Stimulated activated CD8-positive, alpha-beta memory T cell treated with anti-CD3 and anti-CD28 coated beads, Interleukin-15, amount 100 ng/mL, for 24 hours (primary cell): ENCODE results near the gene B3GNT3.

Source experiments
- DNase-seq: peaks from one replicate; pipeline ENCODE4 v3.0.0-alpha.2; 2020; ENCODE audit warnings: low read depth

B3GNT3 gene

GRCh38 chr19:17834350-17835181 is 39.6 kb downstream of the B3GNT3 start:
- no peak for DNase-seq

- no peak for DNase-seq
Measured at GRCh38 chr19:17835182-17836006, 40.5 kb downstream of the B3GNT3 start.

- DNase-seq: no peak
Measured at GRCh38 chr19:17836530-17836929, 41.6 kb downstream of the B3GNT3 start.

- no peak for DNase-seq
Measured at GRCh38 chr19:17837972-17838371, 43.0 kb downstream of the B3GNT3 start.

GRCh38 chr19:17840019-17840418 is 45.1 kb downstream of the B3GNT3 start:
- no peak for DNase-seq

- no peak for DNase-seq
Measured at GRCh38 chr19:17841371-17841809, 46.5 kb downstream of the B3GNT3 start.

- DNase-seq: no peak
Measured at GRCh38 chr19:17841810-17842662, 47.1 kb downstream of the B3GNT3 start.

GRCh38 chr19:17842663-17843291 is 47.8 kb downstream of the B3GNT3 start:
- no peak for DNase-seq

GRCh38 chr19:17843292-17843827 is 48.4 kb downstream of the B3GNT3 start:
- DNase-seq: no peak

- no peak for DNase-seq
Measured at GRCh38 chr19:17843908-17844490, 49.1 kb downstream of the B3GNT3 start.

- DNase-seq: no peak
Measured at GRCh38 chr19:17846146-17846545, 51.2 kb downstream of the B3GNT3 start.

GRCh38 chr19:17847538-17848366 is 52.8 kb downstream of the B3GNT3 start, which contains the start of gene JAK3:
Gene JAK3 (minus strand): TSS chr19:17847982. CDS start chr19:17844417, 3,565 bp downstream.
- peak; percentile 68 for DNase-seq

- DNase-seq: no peak
Measured at GRCh38 chr19:17848595-17849292, 53.8 kb downstream of the B3GNT3 start.

- no peak for DNase-seq
Measured at GRCh38 chr19:17854061-17854460, 59.1 kb downstream of the B3GNT3 start.

- DNase-seq: peak; percentile 98
Measured at GRCh38 chr19:17855280-17856152, 60.6 kb downstream of the B3GNT3 start.

- peak; percentile 95 for DNase-seq
Measured at GRCh38 chr19:17859533-17860330, 64.8 kb downstream of the B3GNT3 start, which contains the start of gene RPL18A. Gene RPL18A (plus strand): TSS chr19:17859910. CDS start chr19:17859957, 47 bp downstream.

- DNase-seq: no peak
Measured at GRCh38 chr19:17860331-17860992, 65.5 kb downstream of the B3GNT3 start.
